NCI-H1694 (cell line): ENCODE data around the gene KCNJ3.
"Not testable (repeated sequence)": the region's sequence is repeated elsewhere in the genome, so short reads cannot be mapped to it uniquely, and the experiment has no call there.

Experiments
- DNase-seq: peaks from one replicate; lab custom pipeline; 2025; lab: John Stamatoyannopoulos, UW

KCNJ3 gene

GRCh38 chr2:154844513-154844912 is 146.0 kb downstream of the KCNJ3 start:
- DNase-seq, result no peak

- DNase-seq, result no peak
Observed at GRCh38 chr2:154846842-154847241, 148.3 kb downstream of the KCNJ3 start.

GRCh38 chr2:154849482-154849881 is 151.0 kb downstream of the KCNJ3 start:
- no peak for DNase-seq

GRCh38 chr2:154850532-154850931 is 152.0 kb downstream of the KCNJ3 start:
- DNase-seq, result no peak

- DNase-seq, result no peak
Observed at GRCh38 chr2:154855138-154855537, 156.6 kb downstream of the KCNJ3 start.

GRCh38 chr2:154867151-154867550 is 168.7 kb downstream of the KCNJ3 start:
- not testable (repeated sequence) for DNase-seq

- no peak for DNase-seq
Observed at GRCh38 chr2:154875999-154876398, 177.5 kb downstream of the KCNJ3 start.

- DNase-seq, result no peak
Observed at GRCh38 chr2:154882725-154883124, 184.2 kb downstream of the KCNJ3 start.

- DNase-seq, result no peak
Observed at GRCh38 chr2:154886316-154886715, 187.8 kb downstream of the KCNJ3 start.

- DNase-seq, result no peak
Observed at GRCh38 chr2:154898269-154898668, 199.8 kb downstream of the KCNJ3 start.

GRCh38 chr2:154901063-154901462 is 202.6 kb downstream of the KCNJ3 start:
- no peak for DNase-seq
